DOHH2 (cell line): ENCODE results near the gene ZMYND8.
A peak's percentile ranks its signal among the peaks of the same experiment; 100 is the strongest.
"Not testable (repeated sequence)": the region's sequence is repeated elsewhere in the genome, so short reads cannot be mapped to it uniquely, and the experiment has no call there.

Experiments
- H3F3A ChIP-seq: fragments of 200-600 bp; sonication (generic), shearing (Covaris generic); 2 replicates; pipeline ENCODE4 v1.6.0; 2016; ENCODE audit warnings: antibody characterized with exemption, mild to moderate bottlenecking; ENCODE audit not compliant: control insufficient read depth, insufficient read depth
- H3K27ac ChIP-seq: fragments of 200-600 bp; sonication (generic); 2 replicates; pipeline ENCODE4 v1.5.1; 2014; ENCODE audit warnings: low read depth, mild to moderate bottlenecking, low read length, moderate library complexity
- H3K27me3 ChIP-seq: fragments of 200-600 bp; sonication (generic); 2 replicates; pipeline ENCODE4 v1.6.1; 2014; ENCODE audit warnings: mild to moderate bottlenecking, low read length, mixed read lengths; ENCODE audit not compliant: control insufficient read depth
- H3K36me3 ChIP-seq: fragments of 200-600 bp; sonication (generic); 2 replicates; pipeline ENCODE4 v1.6.1; 2014; ENCODE audit warnings: mild to moderate bottlenecking, low read length, moderate library complexity, mixed read lengths; ENCODE audit not compliant: control insufficient read depth
- H3K4me1 ChIP-seq: fragments of 200-600 bp; sonication (generic); 2 replicates; pipeline ENCODE4 v1.6.1; 2014; ENCODE audit warnings: mild to moderate bottlenecking, low read length, mixed read lengths; ENCODE audit not compliant: control insufficient read depth
- H3K4me2 ChIP-seq: fragments of 200-600 bp; sonication (generic); 2 replicates; pipeline ENCODE4 v1.6.0; 2014; ENCODE audit warnings: mild to moderate bottlenecking, low read length, moderate library complexity
- H3K4me3 ChIP-seq: fragments of 200-600 bp; sonication (generic); 2 replicates; pipeline ENCODE4 v1.5.1; 2014; ENCODE audit warnings: mild to moderate bottlenecking, low read length, mixed read lengths
- H3K79me2 ChIP-seq: fragments of 200-600 bp; sonication (generic); 2 replicates; pipeline ENCODE4 v1.6.1; 2014; ENCODE audit warnings: mild to moderate bottlenecking, low read length, mixed read lengths; ENCODE audit not compliant: control insufficient read depth
- H3K9me2 ChIP-seq: fragments of 200-600 bp; sonication (generic); replicated peaks from 2 replicates; pipeline ENCODE4 v1.6.1; 2014; ENCODE audit warnings: mild to moderate bottlenecking, low read length, mixed read lengths; ENCODE audit not compliant: control insufficient read depth
- H3K9me3 ChIP-seq: fragments of 200-600 bp; sonication (generic); 2 replicates; pipeline ENCODE4 v1.6.1; 2014; ENCODE audit warnings: antibody characterized with exemption, low read length, mixed read lengths; ENCODE audit not compliant: control insufficient read depth, insufficient read depth
- H4K20me1 ChIP-seq: fragments of 200-600 bp; sonication (generic); 2 replicates; pipeline ENCODE4 v1.6.0; 2014; ENCODE audit warnings: low read depth, mild to moderate bottlenecking, antibody characterized with exemption, low read length, moderate library complexity; ENCODE audit not compliant: control insufficient read depth, insufficient read depth
- CTCF ChIP-seq: fragments of 200-600 bp; sonication (generic); IDR thresholded peaks from one replicate; pipeline ENCODE4 v1.5.1; 2014; ENCODE audit warnings: antibody characterized with exemption, mild to moderate bottlenecking, low read depth, low read length; ENCODE audit not compliant: poor library complexity, severe bottlenecking
- EZH2phosphoT487 ChIP-seq: fragments of 200-600 bp; sonication (generic); IDR thresholded peaks from 2 replicates; pipeline ENCODE4 v1.6.1; 2017; ENCODE audit warnings: borderline replicate concordance, mild to moderate bottlenecking, antibody characterized with exemption, low read length, moderate library complexity, mixed read lengths

The ZMYND8 gene

GRCh38 chr20:47397652-47398301 is 41.3 kb upstream of the ZMYND8 start:
- peaks cover 58% of the 10 kb centered on the region for H3K79me2 ChIP-seq
- H3K36me3 ChIP-seq, result peaks cover 84% of the 10 kb centered on the region
- H3K4me1 ChIP-seq, result peaks cover 60% of the 10 kb centered on the region
- H3K4me2 ChIP-seq, result no peak overlapping the region
- no peaks in the 10 kb centered on the region for H3K27me3 ChIP-seq
- H3F3A ChIP-seq, result peaks cover 38% of the 10 kb centered on the region
- no peaks in the 10 kb centered on the region for H3K9me2 ChIP-seq
- H3K27ac ChIP-seq, result peak overlapping the region; percentile 18; the same call in 1 of the 2 replicates
- no peak for TF ChIP-seq CTCF
- TF ChIP-seq EZH2phosphoT487, result no peak
- H4K20me1 ChIP-seq, result no peaks in the 10 kb centered on the region
- no peaks in the 10 kb centered on the region for H3K9me3 ChIP-seq
- H3K4me3 ChIP-seq, result no peak overlapping the region

DNA sequence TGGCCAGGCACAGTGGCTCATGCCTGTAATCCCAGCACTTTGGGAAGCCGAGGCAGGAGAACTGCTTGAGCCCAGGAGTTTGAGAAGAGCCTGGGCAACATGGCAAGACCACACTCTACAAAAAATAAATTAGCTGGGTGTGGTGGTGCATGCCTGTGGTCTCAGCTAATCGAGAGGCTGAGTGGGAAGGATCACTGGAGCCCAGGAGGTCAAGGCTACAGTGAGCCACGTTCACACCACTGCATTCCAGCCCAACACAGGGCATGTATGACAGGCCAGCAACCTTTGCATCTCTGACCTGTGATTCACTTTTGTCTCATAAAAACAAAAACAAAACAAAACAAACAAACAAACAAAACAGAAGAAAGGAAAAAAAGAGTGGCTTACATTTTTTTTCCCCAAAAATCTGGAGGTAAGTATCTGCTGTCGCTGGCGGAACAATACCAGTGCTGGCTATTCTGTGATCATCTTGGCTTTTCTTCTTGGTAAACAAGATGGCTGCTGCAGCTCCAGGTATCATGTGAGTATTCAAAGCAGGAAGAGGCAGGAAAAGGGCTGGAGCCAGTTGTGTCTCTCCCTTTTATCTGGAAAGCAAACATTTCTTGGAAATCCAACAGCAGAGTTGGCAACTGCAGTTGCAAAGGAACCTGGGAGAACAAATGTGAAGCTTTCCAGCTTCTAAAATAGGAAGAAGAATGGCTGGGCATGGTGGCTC is 40.4 kb upstream of the ZMYND8 start:
- Histone ChIP-seq H3K27ac (no peak overlapping the region), H3K36me3 (peaks cover 83% of the 10 kb centered on the region), H3K9me3 (no peaks in the 10 kb centered on the region), H3K4me2 (no peak overlapping the region), H3K27me3 (no peaks in the 10 kb centered on the region), H3K4me3 (no peak overlapping the region), H4K20me1 (no peaks in the 10 kb centered on the region), H3F3A (peaks cover 47% of the 10 kb centered on the region), H3K4me1 (peaks cover 60% of the 10 kb centered on the region), H3K79me2 (peaks cover 51% of the 10 kb centered on the region), H3K9me2 (no peaks in the 10 kb centered on the region)
- no peak for TF ChIP-seq CTCF
- TF ChIP-seq EZH2phosphoT487, result no peak

DNA sequence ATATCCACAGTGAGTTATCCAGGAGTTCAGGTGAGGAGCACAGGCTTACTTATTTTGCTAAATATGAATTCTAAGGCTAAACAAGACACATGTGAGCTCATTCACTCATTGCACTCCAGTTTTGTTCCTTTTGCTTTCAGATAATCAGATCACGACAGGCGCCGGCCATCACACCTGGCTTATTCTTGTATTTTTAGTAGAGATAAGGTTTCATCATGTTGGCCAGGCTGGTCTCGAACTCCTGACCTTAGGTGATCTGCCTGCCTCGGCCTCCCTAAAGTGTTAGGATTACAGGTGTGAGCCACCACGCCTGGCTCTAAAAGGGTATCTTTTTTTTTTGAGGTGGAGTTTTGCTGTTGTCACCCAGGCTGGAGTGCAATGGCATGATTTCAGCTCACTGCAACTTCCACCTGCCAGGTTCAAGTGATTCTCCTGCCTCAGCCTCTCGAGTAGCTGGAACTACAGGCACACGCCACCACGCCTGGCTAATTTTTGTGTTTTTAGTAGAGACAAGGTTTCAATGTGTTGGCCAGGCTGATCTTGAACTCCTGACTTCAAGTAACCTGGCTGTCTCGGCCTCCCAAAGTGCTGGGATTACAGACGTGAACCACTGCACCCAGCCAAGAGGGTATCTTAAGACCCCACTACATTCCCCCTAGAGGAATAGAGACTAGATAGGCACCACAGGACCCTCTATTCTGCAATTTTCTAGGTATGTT is 37.5 kb upstream of the ZMYND8 start:
- peak overlapping the region; percentile 99 for H3K27ac ChIP-seq
- not testable (repeated sequence) for H3K27me3 ChIP-seq, H3K9me2 ChIP-seq, H4K20me1 ChIP-seq, H3K4me3 ChIP-seq, H3K9me3 ChIP-seq
- H3K79me2 ChIP-seq, result peaks cover 26% of the 10 kb centered on the region
- peak overlapping the region; percentile 90; the same call in 1 of the 2 replicates for H3K4me2 ChIP-seq
- H3K4me1 ChIP-seq, result peaks cover 60% of the 10 kb centered on the region
- peaks cover 56% of the 10 kb centered on the region for H3F3A ChIP-seq
- peaks cover 63% of the 10 kb centered on the region for H3K36me3 ChIP-seq

DNA sequence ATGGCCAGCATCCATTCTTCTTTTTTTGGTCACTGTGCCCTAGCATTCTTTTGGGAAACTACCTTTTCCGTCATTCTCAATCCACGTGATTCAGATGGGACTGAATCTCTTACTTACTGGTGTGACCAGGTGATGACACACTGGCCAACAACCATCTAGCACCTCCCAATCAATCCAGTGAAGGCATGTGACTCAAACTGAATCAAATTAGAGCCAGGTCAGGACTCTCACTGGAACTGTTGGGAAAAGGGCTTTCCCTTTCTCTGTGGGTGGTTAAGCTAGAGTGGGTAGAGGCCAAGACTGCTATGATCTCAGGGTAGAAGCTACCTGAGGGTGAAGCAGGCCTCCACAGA is 36.2 kb upstream of the ZMYND8 start:
- Histone ChIP-seq H3K4me1 (peaks cover 59% of the 10 kb centered on the region), H3K79me2 (peaks cover 17% of the 10 kb centered on the region), H3K27ac (peak overlapping the region; percentile 99), H4K20me1 (no peaks in the 10 kb centered on the region), H3K27me3 (no peaks in the 10 kb centered on the region), H3K4me3 (peak overlapping the region; percentile 67), H3K4me2 (peak overlapping the region; percentile 90), H3K9me3 (peaks cover 3% of the 10 kb centered on the region; the same call in 1 of the 2 replicates), H3K9me2 (no peaks in the 10 kb centered on the region), H3F3A (peaks cover 52% of the 10 kb centered on the region), H3K36me3 (peaks cover 55% of the 10 kb centered on the region)
- TF ChIP-seq CTCF (no peak), EZH2phosphoT487 (no peak)
